Natural killer cell (primary cell): Measurements from ENCODE around the gene GREM2. TPM values are rescaled to one million over a fixed set of nuclear protein-coding genes. Genes with fewer than 3 reads are reported as not detected.

Source experiments
- ATAC-seq, 3 donors: fragments of 150-1000 bp in 2 of 3; fragments of 200-7000 bp in 1 of 3; cut with Tn5 transposase; 1 replicate in 1 of 3; 2 replicates in 2 of 3; pipeline ENCODE4 v1.10.0; 2021; ENCODE audit warnings: mild to moderate bottlenecking in 2 of 3, moderate library complexity in 2 of 3
- DNase-seq, 2 donors: peaks; one replicate each; pipeline versions ENCODE4 v3.0.0 to v3.0.0-alpha.2; 2013 to 2021; ENCODE audit warnings: mixed read lengths in 1 of 2
- H3K27ac ChIP-seq: one replicate; pipeline ENCODE4 v1.5.1; 2013; ENCODE audit warnings: mild to moderate bottlenecking, low read length
- H3K27me3 ChIP-seq: one replicate; pipeline ENCODE4 v1.6.1; 2013; ENCODE audit warnings: low read length; ENCODE audit not compliant: control insufficient read depth, insufficient read depth
- H3K36me3 ChIP-seq: one replicate; pipeline ENCODE4 v1.6.1; 2013; ENCODE audit warnings: low read length; ENCODE audit not compliant: control insufficient read depth, insufficient read depth
- H3K4me1 ChIP-seq: one replicate; pipeline ENCODE4 v1.6.1; 2013; ENCODE audit warnings: low read length; ENCODE audit not compliant: control insufficient read depth, insufficient read depth
- H3K4me3 ChIP-seq: one replicate; pipeline ENCODE4 v1.5.1; 2013; ENCODE audit warnings: low read length
- H3K9me3 ChIP-seq: one replicate; pipeline ENCODE4 v1.6.1; 2013; ENCODE audit warnings: low read length; ENCODE audit not compliant: control insufficient read depth, insufficient read depth
- H3K27ac Mint-ChIP-seq, 2 donors: one replicate each; pipeline ENCODE4 v1.8.0; 2022; ENCODE audit warnings: mild to moderate bottlenecking in 2 of 2, mixed read lengths in 2 of 2, moderate library complexity in 1 of 2
- H3K27me3 Mint-ChIP-seq, 2 donors: one replicate each; pipeline ENCODE4 v1.8.0; 2022; ENCODE audit warnings: low read depth in 2 of 2, mixed read lengths in 2 of 2
- H3K36me3 Mint-ChIP-seq: one replicate; pipeline ENCODE4 v1.8.0; 2022; ENCODE audit warnings: mixed read lengths
- H3K4me1 Mint-ChIP-seq, 2 donors: one replicate each; pipeline ENCODE4 v1.8.0; 2022; ENCODE audit warnings: mixed read lengths in 2 of 2
- H3K4me3 Mint-ChIP-seq: one replicate; pipeline ENCODE4 v1.8.0; 2022; ENCODE audit warnings: mild to moderate bottlenecking, moderate library complexity, mixed read lengths
- H3K9me3 Mint-ChIP-seq, 2 donors: one replicate each; pipeline ENCODE4 v1.8.0; 2022; ENCODE audit warnings: mixed read lengths in 2 of 2
- CTCF ChIP-seq: fragments of 200-600 bp; IDR thresholded peaks from one replicate; pipeline ENCODE4 v1.8.0; 2022; ENCODE audit warnings: antibody characterized with exemption
- WGBS: methylation state at CpG from one replicate; pipeline ENCODE4 v1.1.7; 2013; ENCODE audit warnings: missing lambda C conversion rate; ENCODE audit not compliant: insufficient coverage; 5-methylcytosine and 5-hydroxymethylcytosine counted together
- intact Hi-C: fragments of 100-400 bp; cut with micrococcal nuclease; formaldehyde crosslinking; loops from one replicate; pipeline ENCODE4 v1.14.2; 2022
- total RNA-seq, 4 donors: library from RNA; stranded (reverse); fragments of 120-200 nt in 1 of 4; gene quantifications; one replicate each; pipeline versions ENCODE4 v1.2.3 to v1.2.4, GENCODE V29; 2013 to 2022

The GREM2 gene
- total RNA-seq, 3 donors from 2014 or later (not counting 1 experiment from before 2014, with no cell fraction given) = 0.08 to 0.34 TPM; not detected in 1

- TF ChIP-seq CTCF = no peak
- H3K9me3 ChIP-seq = no peaks in the 10 kb centered on the region
- WGBS = 72% methylated on average over 5 of the region's 6 CpGs
- no peaks in the 10 kb centered on the region for H3K36me3 ChIP-seq
- H3K27me3 ChIP-seq = peaks cover 2% of the 10 kb centered on the region
- no peak for ATAC-seq
- intact Hi-C loops = no loop called here
- no peak for DNase-seq
- no peak overlapping the region for H3K4me3 ChIP-seq
- H3K27me3 Mint-ChIP-seq = peaks cover 10 to 16% of the 10 kb centered on the region in 2 donors
- peaks cover 0 to 4% of the 10 kb centered on the region in 2 donors for H3K4me1 Mint-ChIP-seq
- H3K4me3 Mint-ChIP-seq = no peak overlapping the region
- peaks cover 6% of the 10 kb centered on the region for H3K4me1 ChIP-seq
- H3K27ac ChIP-seq = no peak overlapping the region
- no peaks in the 10 kb centered on the region for H3K9me3 Mint-ChIP-seq
- no peak overlapping the region for H3K27ac Mint-ChIP-seq
- no peaks in the 10 kb centered on the region for H3K36me3 Mint-ChIP-seq
These were observed 89.7 kb downstream of the GREM2 start for GRCh38 chr1:240522122-240522822.

- Mint-ChIP-seq H3K27ac (no peak overlapping the region), H3K36me3 (no peaks in the 10 kb centered on the region), H3K4me1 (peaks cover 0 to 4% of the 10 kb centered on the region in 2 donors), H3K9me3 (no peaks in the 10 kb centered on the region), H3K27me3 (peaks cover 14 to 27% of the 10 kb centered on the region in 2 donors), H3K4me3 (no peak overlapping the region)
- Histone ChIP-seq H3K9me3 (no peaks in the 10 kb centered on the region), H3K36me3 (no peaks in the 10 kb centered on the region), H3K4me3 (no peak overlapping the region), H3K4me1 (peaks cover 6% of the 10 kb centered on the region), H3K27me3 (peaks cover 2% of the 10 kb centered on the region), H3K27ac (no peak overlapping the region)
- no peak for DNase-seq
- no peak for ATAC-seq
- TF ChIP-seq CTCF = no peak
- WGBS = 92% methylated on average over 4 of the region's 4 CpGs
- intact Hi-C loops = no loop called here
These were observed 94.1 kb downstream of the GREM2 start for GRCh38 chr1:240517891-240518290.

GRCh38 chr1:240516069-240516468 lies 95.9 kb downstream of the GREM2 start:
- Histone ChIP-seq H3K4me1 (no peaks in the 10 kb centered on the region), H3K4me3 (no peak overlapping the region), H3K36me3 (no peaks in the 10 kb centered on the region), H3K27ac (no peak overlapping the region), H3K9me3 (no peaks in the 10 kb centered on the region), H3K27me3 (peaks cover 2% of the 10 kb centered on the region)
- Mint-ChIP-seq H3K4me1 (no peaks in the 10 kb centered on the region), H3K27me3 (peaks cover 14 to 34% of the 10 kb centered on the region in 2 donors), H3K27ac (no peak overlapping the region), H3K4me3 (no peak overlapping the region), H3K36me3 (no peaks in the 10 kb centered on the region), H3K9me3 (no peaks in the 10 kb centered on the region)
- TF ChIP-seq CTCF = no peak
- no peak for ATAC-seq
- no peak for DNase-seq
- intact Hi-C loops = no loop called here
- WGBS = 100% methylated on average over 2 of the region's 2 CpGs

- H3K27ac ChIP-seq = no peak overlapping the region
- H3K4me3 Mint-ChIP-seq = no peak overlapping the region
- intact Hi-C loops = no loop called here
- H3K4me1 Mint-ChIP-seq = no peaks in the 10 kb centered on the region
- DNase-seq = no peak
- no peaks in the 10 kb centered on the region for H3K4me1 ChIP-seq
- H3K27me3 Mint-ChIP-seq = peaks cover 14 to 34% of the 10 kb centered on the region in 2 donors
- no peak for TF ChIP-seq CTCF
- no peaks in the 10 kb centered on the region for H3K36me3 Mint-ChIP-seq
- H3K27ac Mint-ChIP-seq = no peak overlapping the region
- H3K4me3 ChIP-seq = no peak overlapping the region
- H3K27me3 ChIP-seq = peaks cover 2% of the 10 kb centered on the region
- H3K9me3 Mint-ChIP-seq = no peaks in the 10 kb centered on the region
- H3K9me3 ChIP-seq = no peaks in the 10 kb centered on the region
- no peaks in the 10 kb centered on the region for H3K36me3 ChIP-seq
- no peak for ATAC-seq
- WGBS = 33% methylated on average over 1 of the region's 1 CpG
These were observed 96.5 kb downstream of the GREM2 start for GRCh38 chr1:240515505-240515904.
